ENCODE measurements around the gene MMP2. TPM values are rescaled to one million over a fixed set of nuclear protein-coding genes. Genes with fewer than 3 reads are reported as not detected.

Gene MMP2
- total RNA-seq, 1 experiment from 2014 or later = 61.3 TPM

GRCh38 chr16:55481023-55481422 is 2.0 kb downstream of the MMP2 start (continued):
- TF ChIP-seq STAT6 (CRISPR knock-in tag; conservative IDR thresholded peaks at IDR 0.05; ENCODE audit: low read depth) (no peak), AFF4 (CRISPR knock-in tag; IDR thresholded peaks at IDR 0.05; ENCODE audit: borderline replicate concordance) (no peak)

- DNase-seq (ENCODE audit: low spot score) = no peak
- no peak overlapping the region for H3K4me3 Mint-ChIP-seq
- ChIA-PET CTCF (interaction anchor here (0.6 kb wide), 1 partner anchor 20 kb away, joined by 3 read pairs; no protein-coding TSS in a partner anchor), POLR2A (no interaction called here)
- H3K27me3 Mint-ChIP-seq (ENCODE audit: low read depth) = peaks cover 43% of the 10 kb centered on the region
- ATAC-seq = no peak
- peaks cover 17% of the 10 kb centered on the region for H3K36me3 Mint-ChIP-seq
- H3K27ac Mint-ChIP-seq = no peak overlapping the region
- no peaks in the 10 kb centered on the region for H3K9me3 Mint-ChIP-seq
- peaks cover 27% of the 10 kb centered on the region for H3K4me1 Mint-ChIP-seq
- TF ChIP-seq ZMAT4 (CRISPR knock-in tag; IDR thresholded peaks at IDR 0.05) = no peak
- TF ChIP-seq SMAD3 (CRISPR knock-in tag; IDR thresholded peaks at IDR 0.05; ENCODE audit: borderline replicate concordance) = no peak
- no peak for TF ChIP-seq FOXP4 (CRISPR knock-in tag; IDR thresholded peaks at IDR 0.05)
- no peak for TF ChIP-seq AFF4 (CRISPR knock-in tag; IDR thresholded peaks at IDR 0.05; ENCODE audit: borderline replicate concordance)
- TF ChIP-seq ARID4B (CRISPR knock-in tag; IDR thresholded peaks at IDR 0.05; ENCODE audit: borderline replicate concordance) = no peak
- TF ChIP-seq ZNF423 (CRISPR knock-in tag; IDR thresholded peaks at IDR 0.05) = no peak
- TF ChIP-seq NR3C1 (CRISPR knock-in tag; conservative IDR thresholded peaks at IDR 0.05; ENCODE audit: low read depth) = no peak
- no peak for TF ChIP-seq RORB (CRISPR knock-in tag; IDR thresholded peaks at IDR 0.05)
Measured at GRCh38 chr16:55482056-55482455, 3.1 kb downstream of the MMP2 start.

Measured in WTC11 (cell line).